PFSK-1 (cell line): ENCODE data around the gene ACE.

Experiments
- POLR2AphosphoS5 ChIP-seq: IDR thresholded peaks from 2 replicates; pipeline ENCODE4 v1.6.1; 2012; ENCODE audit warnings: low read depth, mild to moderate bottlenecking, control low read depth, low read length, moderate library complexity
- SIN3A ChIP-seq: IDR thresholded peaks from 2 replicates; pipeline ENCODE4 v1.6.1; 2012; ENCODE audit warnings: mild to moderate bottlenecking, low read length, moderate library complexity, borderline replicate concordance; ENCODE audit not compliant: insufficient read depth
- TAF1 ChIP-seq: IDR thresholded peaks from 2 replicates; pipeline ENCODE4 v1.6.1; 2012; ENCODE audit warnings: low read length, control low read depth, borderline replicate concordance; ENCODE audit not compliant: insufficient read depth
- TF ChIP-seq, protein P1 (sequence below), 2 experiments: IDR thresholded peaks; 2 replicates each; pipeline versions ENCODE4 v1.6.1 to v1.8.0; 2011 to 2012; ENCODE audit warnings: low read depth in 2 of 2, low read length in 2 of 2, control low read depth in 1 of 2, inconsistent platforms in 1 of 2, mild to moderate bottlenecking in 1 of 2, moderate library complexity in 1 of 2; ENCODE audit not compliant: insufficient read depth in 1 of 2

DNA sequence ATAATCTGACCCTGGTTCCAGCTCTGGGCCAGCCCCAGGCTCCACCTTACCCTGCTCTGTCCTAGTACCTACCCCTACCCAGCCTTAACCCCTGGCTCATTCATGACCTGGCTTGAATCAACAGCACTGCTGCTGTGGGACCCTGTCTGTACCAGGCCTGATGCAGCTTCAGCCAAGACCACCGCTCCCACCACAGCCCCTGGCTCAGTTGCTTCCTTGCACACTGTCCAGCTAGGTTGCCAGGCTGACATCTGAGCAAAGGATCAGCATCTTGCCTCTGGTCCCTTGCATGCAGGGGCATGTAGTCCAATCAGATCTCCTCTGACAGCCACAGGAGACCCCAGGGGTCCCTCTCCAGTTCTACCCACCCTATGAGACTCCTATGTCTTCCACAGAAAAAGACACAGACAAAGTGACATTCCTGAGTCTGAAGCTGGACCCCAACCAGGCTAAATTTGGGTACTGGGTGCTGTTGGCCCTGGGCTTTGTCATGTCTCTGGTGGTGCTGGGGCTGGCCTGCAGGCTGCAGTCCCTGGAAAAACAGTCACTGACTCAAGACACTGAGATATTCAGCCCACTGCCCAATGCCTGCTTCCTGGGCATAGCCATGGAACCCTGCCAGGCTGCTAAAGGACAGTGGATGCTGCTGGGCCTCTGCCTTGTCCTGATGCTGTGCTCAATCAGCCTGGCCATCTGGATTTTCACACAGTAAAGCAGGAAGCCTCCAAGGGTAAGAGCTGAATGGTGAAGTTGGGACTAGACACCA, 42.4 kb downstream of the ACE start:
- TF ChIP-seq, protein P1, sequence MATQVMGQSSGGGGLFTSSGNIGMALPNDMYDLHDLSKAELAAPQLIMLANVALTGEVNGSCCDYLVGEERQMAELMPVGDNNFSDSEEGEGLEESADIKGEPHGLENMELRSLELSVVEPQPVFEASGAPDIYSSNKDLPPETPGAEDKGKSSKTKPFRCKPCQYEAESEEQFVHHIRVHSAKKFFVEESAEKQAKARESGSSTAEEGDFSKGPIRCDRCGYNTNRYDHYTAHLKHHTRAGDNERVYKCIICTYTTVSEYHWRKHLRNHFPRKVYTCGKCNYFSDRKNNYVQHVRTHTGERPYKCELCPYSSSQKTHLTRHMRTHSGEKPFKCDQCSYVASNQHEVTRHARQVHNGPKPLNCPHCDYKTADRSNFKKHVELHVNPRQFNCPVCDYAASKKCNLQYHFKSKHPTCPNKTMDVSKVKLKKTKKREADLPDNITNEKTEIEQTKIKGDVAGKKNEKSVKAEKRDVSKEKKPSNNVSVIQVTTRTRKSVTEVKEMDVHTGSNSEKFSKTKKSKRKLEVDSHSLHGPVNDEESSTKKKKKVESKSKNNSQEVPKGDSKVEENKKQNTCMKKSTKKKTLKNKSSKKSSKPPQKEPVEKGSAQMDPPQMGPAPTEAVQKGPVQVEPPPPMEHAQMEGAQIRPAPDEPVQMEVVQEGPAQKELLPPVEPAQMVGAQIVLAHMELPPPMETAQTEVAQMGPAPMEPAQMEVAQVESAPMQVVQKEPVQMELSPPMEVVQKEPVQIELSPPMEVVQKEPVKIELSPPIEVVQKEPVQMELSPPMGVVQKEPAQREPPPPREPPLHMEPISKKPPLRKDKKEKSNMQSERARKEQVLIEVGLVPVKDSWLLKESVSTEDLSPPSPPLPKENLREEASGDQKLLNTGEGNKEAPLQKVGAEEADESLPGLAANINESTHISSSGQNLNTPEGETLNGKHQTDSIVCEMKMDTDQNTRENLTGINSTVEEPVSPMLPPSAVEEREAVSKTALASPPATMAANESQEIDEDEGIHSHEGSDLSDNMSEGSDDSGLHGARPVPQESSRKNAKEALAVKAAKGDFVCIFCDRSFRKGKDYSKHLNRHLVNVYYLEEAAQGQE (IDR thresholded peaks at IDR 0.05; ENCODE audit: insufficient read depth in 1 of 2, low read depth in 2 of 2, low read length in 2 of 2) = no peak
- TF ChIP-seq TAF1 (no peak), SIN3A (no peak), POLR2AphosphoS5 (no peak)
